GM10266 (cell line): ENCODE results near the gene TCF12.
A peak's percentile ranks its signal among the peaks of the same experiment; 100 is the strongest.

Experiments
- DNase-seq: peaks from one replicate; pipeline ENCODE4 v3.0.0; 2012; ENCODE audit errors: extremely low spot score
- CTCF ChIP-seq: IDR thresholded peaks from 2 replicates; pipeline ENCODE4 v1.5.1; 2012; ENCODE audit warnings: mild to moderate bottlenecking, low read depth; ENCODE audit not compliant: control insufficient read depth, insufficient read depth; ENCODE audit errors: missing control alignments

TCF12 gene

GRCh38 chr15:56886363-56886931 is 32.0 kb upstream of the TCF12 start:
- TF ChIP-seq CTCF, result no peak
- no peak for DNase-seq

- no peak for TF ChIP-seq CTCF
- DNase-seq, result peak; percentile 88
Observed at GRCh38 chr15:56886932-56887781, 31.3 kb upstream of the TCF12 start.

- no peak for TF ChIP-seq CTCF
- no peak for DNase-seq
Observed at GRCh38 chr15:56887782-56888438, 30.5 kb upstream of the TCF12 start.

- no peak for DNase-seq
- no peak for TF ChIP-seq CTCF
Observed at GRCh38 chr15:56890038-56890437, 28.4 kb upstream of the TCF12 start.

- DNase-seq, result no peak
- TF ChIP-seq CTCF, result no peak
Observed at GRCh38 chr15:56891852-56892440, 26.5 kb upstream of the TCF12 start.

- no peak for DNase-seq
- TF ChIP-seq CTCF, result no peak
Observed at GRCh38 chr15:56892659-56893363, 25.6 kb upstream of the TCF12 start.
